Neural progenitor cell (in vitro differentiated cells): ENCODE data around the gene RAB27A. TPM values are rescaled to one million over a fixed set of nuclear protein-coding genes. Genes with fewer than 3 reads are reported as not detected.

Experiments
- DNase-seq: peaks from one replicate; pipeline ENCODE4 v3.0.0-alpha.2; 2016; ENCODE audit warnings: low spot score
- H2AFZ ChIP-seq: fragments of 200-600 bp; sonication (generic); replicated peaks from 2 replicates; pipeline ENCODE4 v1.6.1; 2016; ENCODE audit warnings: antibody characterized with exemption
- H3F3A ChIP-seq: fragments of 200-600 bp; sonication (generic); 2 replicates; pipeline ENCODE4 v1.6.1; 2016; ENCODE audit warnings: antibody characterized with exemption, low read depth
- H3K27ac ChIP-seq: fragments of 200-600 bp; sonication (generic); 2 replicates; pipeline ENCODE4 v1.5.1; 2016; ENCODE audit warnings: mild to moderate bottlenecking
- H3K27me3 ChIP-seq: fragments of 200-600 bp; sonication (generic); 2 replicates; pipeline ENCODE4 v1.6.1; 2016; ENCODE audit warnings: mild to moderate bottlenecking, moderate library complexity
- H3K36me3 ChIP-seq: fragments of 200-600 bp; sonication (generic); 2 replicates; pipeline ENCODE4 v1.5.1; 2016
- H3K4me1 ChIP-seq: fragments of 200-600 bp; sonication (generic); 2 replicates; pipeline ENCODE4 v1.6.1; 2016; ENCODE audit warnings: mixed run types
- H3K4me2 ChIP-seq: fragments of 200-600 bp; sonication (generic); 2 replicates; pipeline ENCODE4 v1.6.1; 2016
- H3K4me3 ChIP-seq: fragments of 200-600 bp; sonication (generic); 2 replicates; pipeline ENCODE4 v1.5.1; 2016
- H3K79me2 ChIP-seq: fragments of 200-600 bp; sonication (generic); 2 replicates; pipeline ENCODE4 v1.6.1; 2016; ENCODE audit warnings: low read depth
- H3K9ac ChIP-seq: fragments of 200-600 bp; sonication (generic); 2 replicates; pipeline ENCODE4 v1.6.1; 2016
- H3K9me3 ChIP-seq: fragments of 200-600 bp; sonication (generic); 2 replicates; pipeline ENCODE4 v1.5.1; 2016; ENCODE audit warnings: low read depth
- H4K20me1 ChIP-seq: fragments of 200-600 bp; sonication (generic); 2 replicates; pipeline ENCODE4 v1.6.1; 2016; ENCODE audit warnings: low read depth
- H3K27ac Mint-ChIP-seq: 3 replicates; pipeline ENCODE4 v1.8.0; 2021; ENCODE audit warnings: mixed read lengths
- H3K27me3 Mint-ChIP-seq: 2 replicates; pipeline ENCODE4 v1.8.0; 2022; ENCODE audit warnings: low read depth, mild to moderate bottlenecking, inconsistent platforms, moderate library complexity, mixed read lengths; ENCODE audit not compliant: insufficient read depth
- H3K36me3 Mint-ChIP-seq: 3 replicates; pipeline ENCODE4 v1.8.0; 2021; ENCODE audit warnings: mixed read lengths
- H3K4me1 Mint-ChIP-seq: 3 replicates; pipeline ENCODE4 v1.8.0; 2021; ENCODE audit warnings: mixed read lengths
- H3K4me3 Mint-ChIP-seq: 3 replicates; pipeline ENCODE4 v1.8.0; 2021; ENCODE audit warnings: mild to moderate bottlenecking, moderate library complexity, mixed read lengths
- H3K9me3 Mint-ChIP-seq: 3 replicates; pipeline ENCODE4 v1.8.0; 2020; ENCODE audit warnings: mixed read lengths
- EZH2 ChIP-seq: fragments of 200-600 bp; sonication (generic); IDR thresholded peaks from 2 replicates; pipeline ENCODE4 v1.6.1; 2017; ENCODE audit warnings: antibody characterized with exemption, mild to moderate bottlenecking, moderate library complexity
- EZH2phosphoT487 ChIP-seq: fragments of 200-600 bp; sonication (generic); IDR thresholded peaks from 2 replicates; pipeline ENCODE4 v1.6.1; 2017; ENCODE audit warnings: antibody characterized with exemption
- total RNA-seq: library from RNA; depleted of rRNA; stranded (reverse); fragments of >200 nt; gene quantifications from 2 replicates; pipeline ENCODE4 v1.2.3, GENCODE V29; 2015; ENCODE audit warnings: low replicate concordance
- TF ChIP-seq, protein P1 (sequence below): fragments of 200-600 bp; sonication (generic); IDR thresholded peaks from 2 replicates; pipeline ENCODE4 v1.5.1; 2017; ENCODE audit warnings: antibody characterized with exemption, mild to moderate bottlenecking

The RAB27A gene
- total RNA-seq, 1 donor from 2014 or later = 3.6 TPM

DNA sequence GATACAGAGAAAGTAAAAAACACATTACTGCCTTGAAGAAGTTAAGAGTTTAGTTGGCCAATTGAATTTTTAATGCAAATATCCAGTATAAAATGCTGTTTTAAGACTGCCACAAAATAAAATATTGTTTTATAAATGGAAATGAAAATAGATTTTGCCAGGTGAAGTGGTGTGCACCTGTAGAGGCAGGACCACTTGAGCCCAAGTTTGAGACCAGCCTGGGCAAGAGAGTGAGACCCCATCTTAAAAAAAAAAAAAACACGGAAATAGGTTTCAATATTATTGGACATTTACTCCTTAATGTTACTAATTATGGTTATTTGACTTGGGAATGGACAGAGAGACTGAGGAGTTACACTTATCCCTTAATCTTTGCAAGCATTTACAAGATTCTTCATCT is 31.4 kb upstream of the RAB27A start:
- H3K4me3 ChIP-seq = no peak overlapping the region
- no peak overlapping the region for H3K4me3 Mint-ChIP-seq
- H3K27me3 Mint-ChIP-seq = peaks cover 5% of the 10 kb centered on the region
- no peak overlapping the region for H2AFZ ChIP-seq
- H3K36me3 Mint-ChIP-seq = peaks cover 3% of the 10 kb centered on the region
- H3K79me2 ChIP-seq = peaks cover 32% of the 10 kb centered on the region
- no peak overlapping the region for H3K4me2 ChIP-seq
- no peaks in the 10 kb centered on the region for H4K20me1 ChIP-seq
- TF ChIP-seq EZH2 (no peak), EZH2phosphoT487 (no peak)
- TF ChIP-seq, protein P1, sequence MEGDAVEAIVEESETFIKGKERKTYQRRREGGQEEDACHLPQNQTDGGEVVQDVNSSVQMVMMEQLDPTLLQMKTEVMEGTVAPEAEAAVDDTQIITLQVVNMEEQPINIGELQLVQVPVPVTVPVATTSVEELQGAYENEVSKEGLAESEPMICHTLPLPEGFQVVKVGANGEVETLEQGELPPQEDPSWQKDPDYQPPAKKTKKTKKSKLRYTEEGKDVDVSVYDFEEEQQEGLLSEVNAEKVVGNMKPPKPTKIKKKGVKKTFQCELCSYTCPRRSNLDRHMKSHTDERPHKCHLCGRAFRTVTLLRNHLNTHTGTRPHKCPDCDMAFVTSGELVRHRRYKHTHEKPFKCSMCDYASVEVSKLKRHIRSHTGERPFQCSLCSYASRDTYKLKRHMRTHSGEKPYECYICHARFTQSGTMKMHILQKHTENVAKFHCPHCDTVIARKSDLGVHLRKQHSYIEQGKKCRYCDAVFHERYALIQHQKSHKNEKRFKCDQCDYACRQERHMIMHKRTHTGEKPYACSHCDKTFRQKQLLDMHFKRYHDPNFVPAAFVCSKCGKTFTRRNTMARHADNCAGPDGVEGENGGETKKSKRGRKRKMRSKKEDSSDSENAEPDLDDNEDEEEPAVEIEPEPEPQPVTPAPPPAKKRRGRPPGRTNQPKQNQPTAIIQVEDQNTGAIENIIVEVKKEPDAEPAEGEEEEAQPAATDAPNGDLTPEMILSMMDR = no peak
- no peaks in the 10 kb centered on the region for H3K9me3 ChIP-seq
- H3K27ac ChIP-seq = no peak overlapping the region
- H3K9ac ChIP-seq = no peak overlapping the region
- H3K27ac Mint-ChIP-seq = no peak overlapping the region
- H3K9me3 Mint-ChIP-seq = no peaks in the 10 kb centered on the region
- DNase-seq = no peak
- peaks cover 10% of the 10 kb centered on the region for H3F3A ChIP-seq
- H3K36me3 ChIP-seq = no peaks in the 10 kb centered on the region
- peaks cover 12% of the 10 kb centered on the region for H3K4me1 Mint-ChIP-seq
- no peaks in the 10 kb centered on the region for H3K27me3 ChIP-seq
- peaks cover 12% of the 10 kb centered on the region for H3K4me1 ChIP-seq

DNA sequence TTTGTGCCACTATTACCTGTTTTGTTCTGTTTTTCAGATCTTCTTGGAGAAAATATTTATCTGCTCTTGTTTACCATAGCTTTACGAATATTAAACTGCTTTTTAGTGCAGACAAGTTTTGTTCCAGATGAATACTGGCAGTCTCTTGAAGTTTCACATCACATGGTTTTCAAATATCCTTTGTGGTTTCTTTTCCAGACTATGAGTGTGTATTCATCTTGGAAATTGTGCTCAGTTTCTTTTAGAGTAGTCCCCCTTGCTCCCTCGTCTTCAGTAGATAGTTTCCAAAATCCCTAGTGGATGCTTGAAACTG is 30.6 kb upstream of the RAB27A start:
- Histone ChIP-seq H2AFZ (no peak overlapping the region), H3K27me3 (no peaks in the 10 kb centered on the region), H3K27ac (no peak overlapping the region), H3K36me3 (no peaks in the 10 kb centered on the region), H3F3A (peaks cover 10% of the 10 kb centered on the region), H3K4me3 (peak overlapping the region; percentile 60), H3K4me2 (peak overlapping the region; percentile 68), H3K79me2 (peaks cover 32% of the 10 kb centered on the region), H3K4me1 (peaks cover 12% of the 10 kb centered on the region), H4K20me1 (no peaks in the 10 kb centered on the region), H3K9me3 (no peaks in the 10 kb centered on the region), H3K9ac (no peak overlapping the region)
- Mint-ChIP-seq H3K4me1 (peaks cover 12% of the 10 kb centered on the region), H3K27me3 (peaks cover 5% of the 10 kb centered on the region), H3K4me3 (peak overlapping the region; percentile 77), H3K36me3 (peaks cover 3% of the 10 kb centered on the region), H3K9me3 (no peaks in the 10 kb centered on the region), H3K27ac (no peak overlapping the region)
- TF ChIP-seq EZH2 = no peak
- TF ChIP-seq, protein P1 = no peak
- DNase-seq = no peak

DNA sequence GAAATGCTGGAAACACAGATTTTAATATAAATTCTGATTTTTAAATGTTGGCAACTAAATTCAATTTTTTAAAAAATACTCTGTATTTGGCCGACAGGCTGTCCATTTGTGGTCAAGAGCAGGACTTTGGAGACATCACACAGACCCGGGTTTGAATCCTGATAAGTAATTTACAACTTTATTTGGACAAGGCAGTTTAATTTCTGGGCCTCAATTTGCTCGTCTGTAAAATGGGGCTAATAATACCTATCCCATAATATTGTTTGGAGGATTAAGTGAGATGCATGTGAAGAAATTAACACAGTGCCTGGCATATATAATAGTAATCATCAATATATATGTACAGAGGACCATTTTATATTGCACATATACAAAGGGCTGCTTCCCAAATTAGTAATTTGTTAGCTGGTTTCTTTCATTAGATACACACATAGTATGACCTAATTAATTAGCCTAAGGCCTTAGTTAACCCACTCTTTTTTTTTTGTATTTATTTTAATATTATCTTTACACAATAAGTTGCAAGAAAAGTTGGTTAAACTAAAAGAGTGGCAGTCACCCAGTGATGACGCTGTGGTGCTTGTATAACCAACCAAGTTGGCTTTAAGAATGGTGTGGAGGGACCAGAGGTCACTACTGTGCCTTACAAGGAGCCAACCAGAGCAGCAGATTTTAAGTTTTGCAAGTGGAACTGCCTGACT is 30.1 kb upstream of the RAB27A start:
- peaks cover 10% of the 10 kb centered on the region for H3F3A ChIP-seq
- Mint-ChIP-seq H3K4me3 (peak overlapping the region; percentile 97), H3K27ac (no peak overlapping the region), H3K27me3 (peaks cover 5% of the 10 kb centered on the region), H3K9me3 (no peaks in the 10 kb centered on the region), H3K4me1 (peaks cover 12% of the 10 kb centered on the region), H3K36me3 (peaks cover 3% of the 10 kb centered on the region)
- H3K27me3 ChIP-seq = no peaks in the 10 kb centered on the region
- peak overlapping the region; percentile 60 for H3K4me3 ChIP-seq
- no peaks in the 10 kb centered on the region for H3K36me3 ChIP-seq
- H3K79me2 ChIP-seq = peaks cover 32% of the 10 kb centered on the region
- no peak overlapping the region for H3K9ac ChIP-seq
- TF ChIP-seq EZH2 (no peak), EZH2phosphoT487 (no peak)
- TF ChIP-seq, protein P1 = no peak
- H3K9me3 ChIP-seq = no peaks in the 10 kb centered on the region
- no peak overlapping the region for H3K27ac ChIP-seq
- peaks cover 12% of the 10 kb centered on the region for H3K4me1 ChIP-seq
- H3K4me2 ChIP-seq = peak overlapping the region; percentile 68
- peak; percentile 7 for DNase-seq
- peak overlapping the region; percentile 91 for H2AFZ ChIP-seq
- H4K20me1 ChIP-seq = no peaks in the 10 kb centered on the region
